D341Med (cell line): ENCODE results near the gene ZNF442.
"Not testable (repeated sequence)": the region's sequence is repeated elsewhere in the genome, so short reads cannot be mapped to it uniquely, and the experiment has no call there.

Source experiments
- DNase-seq: peaks from one replicate; pipeline ENCODE4 v3.0.0; 2012; ENCODE audit warnings: low spot score

ZNF442 gene

DNA sequence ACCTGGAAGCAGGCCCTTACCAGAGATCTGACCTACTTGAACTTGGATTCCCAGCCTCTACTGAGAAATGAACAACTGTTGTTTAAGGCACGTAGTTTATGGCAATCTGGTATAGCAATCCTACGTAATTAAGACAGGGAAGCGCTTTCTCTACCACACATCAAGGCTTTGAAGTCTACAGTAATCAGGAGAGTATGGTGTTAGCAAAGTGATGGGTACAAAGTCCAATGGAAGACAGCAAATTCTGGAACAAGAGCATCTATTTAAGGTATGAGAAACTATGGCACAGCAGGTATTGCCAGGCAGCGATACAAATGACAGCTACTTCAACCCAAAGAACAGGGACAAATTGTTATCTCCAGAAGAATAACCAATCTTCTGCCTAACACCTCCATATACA lies 35.1 kb downstream of the ZNF442 start:
- DNase-seq, result no peak

DNA sequence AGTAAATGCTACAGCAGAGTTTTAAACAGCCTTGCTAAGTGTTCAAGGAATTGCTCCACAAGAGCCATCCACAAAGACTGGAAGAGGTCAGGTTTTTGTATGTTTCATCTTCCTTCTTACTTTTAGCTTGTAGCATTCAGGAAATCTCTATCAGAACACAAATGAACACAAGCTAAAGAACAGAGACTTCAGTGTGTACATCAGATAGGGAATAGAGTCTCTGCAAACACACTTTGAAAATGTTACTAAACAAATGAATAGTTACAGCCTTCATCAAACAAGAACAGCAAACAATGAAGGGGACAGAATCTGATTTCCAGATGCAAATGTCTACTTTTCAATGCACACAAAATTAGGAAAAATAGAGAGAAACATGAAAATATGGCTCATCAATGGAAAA lies 39.8 kb downstream of the ZNF442 start:
- DNase-seq, result no peak

DNA sequence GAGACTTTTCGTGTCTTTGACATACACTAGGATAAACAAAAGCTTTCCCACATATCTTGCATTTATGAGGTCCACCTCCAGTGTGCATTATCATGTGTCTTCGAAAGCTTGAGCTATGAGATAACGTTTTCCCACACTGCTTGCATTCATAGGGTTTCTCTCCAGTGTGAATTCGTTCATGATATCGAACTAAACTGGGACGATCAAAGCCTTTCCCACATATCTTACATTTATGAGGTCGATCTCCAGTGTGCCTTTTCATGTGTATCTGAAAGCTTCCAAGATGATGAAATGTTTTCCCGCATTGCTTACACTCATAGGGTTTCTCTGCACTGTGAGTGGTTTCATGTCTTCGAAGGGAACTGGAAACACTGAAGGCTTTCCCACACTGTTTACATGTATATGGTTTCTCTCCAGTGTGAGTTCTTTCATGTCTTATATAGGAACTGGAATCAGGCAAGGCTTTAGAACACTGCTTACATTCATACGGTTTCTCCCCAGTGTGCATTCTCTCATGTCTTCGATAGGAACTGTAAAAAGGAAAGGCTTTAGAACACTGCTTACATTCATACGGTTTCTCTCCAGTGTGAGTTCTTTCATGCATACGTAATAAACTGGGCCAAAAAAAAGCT lies 46.6 kb downstream of the ZNF442 start:
- no peak for DNase-seq

DNA sequence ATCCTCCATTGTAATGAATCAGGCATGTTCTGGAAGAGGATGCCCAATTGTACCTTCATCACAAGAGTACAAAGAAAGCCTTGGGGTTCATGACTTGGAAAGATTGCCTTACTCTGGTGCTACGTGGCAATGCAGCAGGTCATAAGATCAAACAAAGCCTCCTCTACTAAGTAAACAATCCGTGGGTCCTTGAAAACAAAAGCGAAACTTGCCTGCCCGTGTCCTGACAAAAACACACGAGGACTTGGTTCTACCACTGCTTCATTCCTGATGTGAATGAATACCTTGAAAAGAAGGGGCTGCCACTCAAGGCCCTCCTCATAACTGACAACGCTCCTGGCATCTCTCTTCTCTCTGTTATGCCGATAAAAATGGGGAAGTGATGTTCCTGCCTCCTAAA lies 50.9 kb downstream of the ZNF442 start:
- DNase-seq, result no peak

DNA sequence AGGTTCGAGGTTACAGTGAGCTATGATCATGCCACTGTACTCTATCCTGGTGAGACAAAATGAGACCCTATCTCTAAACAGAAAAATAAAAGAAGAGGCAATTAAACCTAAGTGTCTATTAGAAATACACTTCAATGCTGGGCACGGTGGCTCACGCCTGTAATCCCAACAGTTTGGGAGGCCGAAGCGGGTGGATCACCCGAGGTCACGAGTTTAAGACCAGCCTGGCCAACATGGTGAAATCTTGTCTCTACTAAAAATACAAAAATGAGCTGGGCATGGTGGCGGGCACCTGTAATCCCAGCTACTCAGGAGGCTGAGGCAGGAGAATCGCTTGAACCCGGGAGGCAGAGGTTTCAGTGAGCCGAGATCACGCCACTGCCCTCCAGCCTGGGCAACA lies 56.6 kb downstream of the ZNF442 start:
- DNase-seq, result not testable (repeated sequence)
